HG02759 (cell line): Measurements from ENCODE around the gene ZSCAN10.
A peak's percentile ranks its signal among the peaks of the same experiment; 100 is the strongest.
"Not testable (repeated sequence)": the region's sequence is repeated elsewhere in the genome, so short reads cannot be mapped to it uniquely, and the experiment has no call there.

Experiments
- ATAC-seq: cut with Tn5 transposase; IDR thresholded peaks from one replicate; pipeline ENCODE4 v1.9.1; 2021; ENCODE audit warnings: mild to moderate bottlenecking, moderate library complexity; ENCODE audit not compliant: unreplicated experiment

ZSCAN10 gene

DNA sequence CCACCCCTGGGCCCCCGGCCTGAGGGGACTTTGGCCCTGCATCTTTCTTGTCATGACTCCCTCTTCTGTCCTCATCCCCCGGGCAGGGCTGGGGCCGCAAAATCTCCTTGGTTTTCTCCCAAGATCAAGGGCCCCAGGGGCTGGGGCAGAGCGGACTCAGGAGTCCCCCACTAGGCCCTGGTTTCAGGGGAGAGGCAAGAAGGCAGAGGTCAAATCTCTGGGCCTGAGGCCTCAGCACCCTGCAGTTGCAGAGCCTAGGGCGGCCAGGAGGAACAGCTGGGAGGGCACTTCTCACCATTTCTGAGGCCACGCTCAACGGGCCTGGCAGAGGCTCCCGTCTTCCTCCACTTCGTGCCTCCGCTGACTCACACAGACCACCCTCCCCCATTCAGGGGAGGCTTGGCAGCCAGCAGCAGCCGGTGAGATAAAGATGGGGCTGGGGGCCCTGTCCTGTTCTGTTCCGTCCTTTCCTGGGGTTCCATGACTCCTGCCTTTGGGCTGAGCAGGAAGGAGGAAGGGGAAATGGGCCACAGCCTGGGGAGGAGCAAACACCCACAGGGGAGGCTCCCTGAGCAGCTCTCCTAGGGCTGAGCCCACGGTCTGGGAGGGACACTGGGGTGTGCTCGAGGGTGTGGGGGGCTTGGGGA is 12.4 kb downstream of the ZSCAN10 start:
- ATAC-seq = no peak

DNA sequence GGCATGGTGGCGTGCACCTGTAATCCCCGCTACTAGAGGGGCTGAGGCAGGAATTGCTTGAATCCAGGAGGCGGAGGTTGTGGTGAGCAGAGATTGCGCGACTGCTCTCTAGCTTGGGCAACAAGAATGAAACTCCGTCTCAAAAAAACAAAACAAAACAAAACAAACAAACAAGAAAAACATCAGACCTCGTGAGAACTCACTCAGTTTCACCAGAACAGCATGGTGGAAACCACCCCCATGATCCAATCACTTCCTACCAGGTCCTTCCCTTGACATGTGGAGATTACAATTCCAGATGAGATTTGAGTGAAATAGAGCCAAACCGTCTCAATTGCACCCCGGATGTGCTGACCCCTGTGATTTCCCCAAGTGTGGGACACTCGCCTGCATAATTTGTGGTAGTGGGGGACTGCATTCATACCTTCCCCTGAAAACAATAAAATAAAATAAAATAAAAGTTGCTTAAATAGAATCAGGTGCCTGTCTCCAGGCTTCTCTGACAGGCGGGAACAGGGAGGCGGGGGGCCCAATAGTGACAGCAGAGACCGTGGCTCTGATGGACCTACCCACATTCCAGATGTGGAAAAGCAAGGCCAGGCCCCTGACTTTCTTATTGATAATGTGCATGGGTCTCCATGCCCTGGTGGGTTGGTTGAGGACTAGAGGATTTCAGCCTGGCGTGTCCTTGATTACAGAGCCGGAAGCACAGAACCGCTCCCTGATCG is 13.1 kb downstream of the ZSCAN10 start:
- ATAC-seq = no peak

DNA sequence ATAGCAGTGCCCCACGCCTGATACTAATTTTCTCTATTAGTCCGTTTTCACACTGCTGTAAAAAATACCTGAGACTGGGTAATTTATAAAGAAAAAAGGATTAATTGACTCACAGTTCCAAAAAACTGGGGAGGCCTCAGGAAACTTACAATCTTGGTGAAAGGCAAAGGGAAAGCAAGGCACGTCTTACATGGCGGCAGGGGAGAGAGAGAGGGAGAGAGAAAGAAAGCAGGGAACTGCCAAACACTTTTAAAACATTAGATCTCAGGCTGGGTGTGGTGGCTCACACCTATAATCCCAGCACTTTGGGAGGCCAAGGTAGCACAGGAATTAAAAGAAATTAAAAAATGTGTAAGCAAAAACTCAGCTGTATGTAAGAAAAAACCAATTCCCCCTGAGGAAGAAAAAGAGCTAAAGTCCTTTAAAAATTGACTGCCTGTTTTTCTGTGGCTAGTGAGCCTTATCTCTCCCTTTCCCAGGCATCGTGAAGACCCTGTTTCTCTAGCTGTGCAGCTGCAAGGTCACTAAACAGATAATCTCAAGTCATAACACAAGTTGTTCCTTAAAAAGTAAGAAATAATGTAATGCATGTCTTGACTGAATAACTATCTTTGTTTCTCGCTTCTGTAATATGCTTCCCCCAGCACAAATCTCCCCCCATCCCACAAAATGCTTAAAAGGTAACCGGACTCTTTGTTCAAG is 14.0 kb downstream of the ZSCAN10 start:
- no peak for ATAC-seq

DNA sequence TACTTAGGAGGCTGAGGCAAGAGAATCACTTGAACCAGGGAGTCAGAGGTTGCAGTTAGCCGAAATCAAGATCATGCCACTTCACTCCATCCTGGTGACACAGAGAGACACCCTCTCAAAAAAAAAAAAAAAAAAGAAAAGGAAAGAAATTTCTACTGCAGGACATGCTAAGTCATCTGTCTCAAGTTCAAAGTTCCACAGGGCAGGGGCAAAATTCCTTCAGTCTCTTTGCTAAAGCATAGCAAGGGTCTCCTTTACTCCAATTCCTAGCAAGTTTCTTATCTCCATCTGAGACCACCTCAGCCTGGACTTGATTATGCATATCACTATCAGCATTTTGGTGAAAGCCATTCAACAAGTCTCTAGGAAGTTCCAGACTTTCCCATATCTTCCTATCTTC is 14.6 kb downstream of the ZSCAN10 start:
- no peak for ATAC-seq

DNA sequence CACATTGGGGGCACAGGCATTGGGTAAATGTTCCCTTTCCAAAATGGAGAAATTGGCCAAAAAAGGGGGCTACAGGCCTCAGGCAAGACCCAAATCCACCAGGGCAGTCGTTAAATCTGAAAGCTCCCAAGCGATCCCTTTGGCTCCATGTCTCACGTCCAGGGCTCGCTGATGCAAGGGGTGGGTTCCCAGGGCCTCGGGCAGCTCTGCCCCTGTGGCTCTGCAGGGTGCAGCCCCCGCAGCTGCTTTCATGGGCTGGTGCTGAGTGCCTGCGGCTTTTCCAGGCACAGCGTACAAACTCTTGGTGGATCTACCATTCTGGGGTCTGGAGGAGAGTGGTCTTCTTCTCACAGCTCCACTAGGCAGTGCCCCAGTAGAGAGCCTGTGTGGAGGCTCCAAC is 15.7 kb downstream of the ZSCAN10 start:
- ATAC-seq = not testable (repeated sequence)

GRCh38 chr16:3081957-3082356 is 17.1 kb downstream of the ZSCAN10 start:
- ATAC-seq = not testable (repeated sequence)

GRCh38 chr16:3080024-3080423 is 19.1 kb downstream of the ZSCAN10 start:
- no peak for ATAC-seq

DNA sequence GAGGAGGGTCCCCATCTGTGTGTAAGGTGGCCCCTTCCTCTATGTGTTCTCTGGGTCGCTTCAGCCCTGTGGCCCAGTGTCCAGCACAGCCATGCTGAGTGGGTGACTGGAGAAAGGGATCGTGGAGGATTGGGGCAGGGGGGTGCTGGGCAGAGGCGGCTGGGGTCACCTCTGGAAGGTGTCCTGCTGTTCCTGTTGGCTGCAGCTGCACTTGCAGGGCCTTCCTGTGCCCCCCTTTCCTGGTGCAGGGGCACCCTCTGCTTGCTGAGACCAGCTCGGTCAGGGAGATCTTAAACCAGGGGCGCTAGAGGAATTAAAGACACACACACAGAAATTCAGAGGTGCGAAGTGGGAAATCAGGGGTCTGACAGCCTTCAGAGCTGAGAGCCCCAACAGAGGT is 22.5 kb downstream of the ZSCAN10 start:
- no peak for ATAC-seq

- ATAC-seq = not testable (repeated sequence)
Measured at GRCh38 chr16:3075946-3076345, 23.1 kb downstream of the ZSCAN10 start.

GRCh38 chr16:3075523-3075915 is 23.6 kb downstream of the ZSCAN10 start:
- ATAC-seq = no peak

- ATAC-seq = peak; percentile 75
Measured at GRCh38 chr16:3074860-3075522, 24.1 kb downstream of the ZSCAN10 start.

GRCh38 chr16:3073448-3073847 is 25.6 kb downstream of the ZSCAN10 start:
- ATAC-seq = no peak

DNA sequence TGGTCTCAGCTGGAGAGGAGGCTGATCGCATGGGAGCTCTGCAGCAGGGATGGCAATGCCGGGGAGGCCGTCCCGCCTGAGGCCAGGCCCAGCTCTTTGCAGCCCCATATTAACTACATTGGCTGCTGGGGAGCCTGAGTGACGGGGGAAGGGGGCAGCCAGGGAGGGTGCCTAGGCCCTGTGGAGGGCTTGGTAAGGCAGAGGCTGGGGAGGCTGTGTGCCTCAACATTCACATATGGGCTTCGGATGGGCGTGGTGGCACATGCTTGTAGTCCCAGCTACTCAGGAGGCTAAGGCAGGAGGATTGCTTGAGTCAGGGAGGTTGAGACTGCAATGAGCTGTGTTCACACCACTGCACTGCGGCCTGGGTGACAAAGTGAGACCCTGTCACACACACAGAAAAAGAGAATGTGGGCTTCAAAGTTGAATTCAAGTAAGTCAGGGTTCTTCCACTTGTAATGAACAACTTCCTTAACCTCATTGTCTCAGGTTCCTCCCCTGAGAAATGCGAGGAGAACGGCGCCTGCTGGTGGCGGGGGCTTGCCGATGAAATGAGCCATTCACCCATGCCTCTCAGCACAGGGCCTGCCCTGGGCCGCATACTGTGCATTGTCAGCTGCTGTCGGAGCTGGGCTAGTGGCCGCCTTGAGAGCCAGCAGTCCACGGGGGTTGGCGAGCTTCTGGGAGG is 26.4 kb downstream of the ZSCAN10 start:
- not testable (repeated sequence) for ATAC-seq

DNA sequence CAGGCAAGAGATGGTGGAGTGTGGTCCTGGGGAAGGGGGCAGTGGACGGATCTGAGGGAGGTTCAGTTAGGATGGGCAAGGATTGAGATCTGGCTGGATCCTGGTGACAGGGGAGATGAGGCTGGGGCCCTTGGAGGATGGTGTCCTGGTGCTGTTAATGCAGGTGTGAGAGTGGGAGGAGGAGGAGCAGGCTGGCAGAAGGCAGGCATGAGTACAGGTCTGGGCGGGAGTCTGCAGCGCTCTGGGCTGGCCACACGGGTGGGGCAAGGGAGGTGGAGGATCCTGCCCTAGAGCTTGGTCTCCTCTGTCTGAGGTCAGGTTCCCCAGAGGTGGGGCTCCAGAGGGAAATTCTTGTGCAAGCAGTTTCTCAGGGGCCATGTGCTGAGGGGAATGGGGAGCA is 26.9 kb downstream of the ZSCAN10 start:
- ATAC-seq = not testable (repeated sequence)

DNA sequence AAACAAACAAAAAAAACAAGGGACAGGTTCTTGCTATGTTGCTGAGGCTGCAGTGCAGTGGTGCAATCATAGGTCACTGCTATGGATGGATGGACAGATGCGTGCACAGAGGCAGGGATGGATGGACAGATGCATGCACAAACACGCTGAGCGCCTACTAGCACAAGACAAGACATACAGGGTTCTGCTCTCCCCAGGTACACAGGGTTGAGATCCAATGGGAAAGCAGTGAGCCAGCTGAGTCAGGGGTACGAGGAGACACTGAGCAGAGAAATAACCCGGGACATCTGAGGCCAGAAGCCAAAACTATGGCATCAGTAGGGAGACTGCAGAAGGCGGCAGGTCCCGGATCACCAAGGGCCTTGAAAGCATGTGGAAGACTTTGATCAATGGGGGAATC is 27.4 kb downstream of the ZSCAN10 start:
- no peak for ATAC-seq

GRCh38 chr16:3070608-3071111 is 28.4 kb downstream of the ZSCAN10 start:
- ATAC-seq = no peak

- ATAC-seq = not testable (repeated sequence)
Measured at GRCh38 chr16:3069146-3069545, 29.9 kb downstream of the ZSCAN10 start.

DNA sequence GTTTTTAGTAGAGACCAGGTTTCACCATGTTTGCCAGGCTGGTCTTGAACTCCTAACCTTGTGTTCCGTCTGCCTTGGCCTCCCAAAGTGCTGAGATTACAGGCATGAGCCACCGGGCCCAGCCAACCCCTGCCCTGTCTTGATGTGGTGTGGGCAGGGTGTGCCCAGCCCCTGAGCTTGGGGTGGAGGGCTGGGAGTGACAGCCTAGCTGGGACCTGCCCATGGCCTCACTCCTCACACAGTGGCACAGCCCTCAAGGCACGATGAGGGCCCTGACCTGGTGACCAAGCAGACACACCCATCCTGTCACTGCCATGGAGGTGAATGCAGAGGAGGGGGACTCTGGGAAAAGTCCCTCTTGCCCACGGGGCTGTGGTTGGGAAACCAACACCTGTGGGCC is 30.6 kb downstream of the ZSCAN10 start:
- no peak for ATAC-seq

DNA sequence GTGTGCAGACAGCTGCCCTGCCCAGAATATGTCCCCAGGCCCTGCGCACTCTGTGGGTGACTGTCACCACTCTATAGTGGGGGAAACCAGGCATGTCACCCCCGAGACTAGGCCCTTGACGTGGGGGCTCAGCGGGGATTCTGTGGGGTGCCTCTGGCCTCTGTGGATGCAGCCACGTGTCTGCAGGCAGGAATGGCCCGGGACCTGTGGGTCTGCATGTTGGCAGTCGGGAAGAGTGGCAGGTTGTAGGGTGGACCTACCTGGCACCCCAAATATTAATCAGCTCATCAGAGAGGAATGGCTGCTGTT is 32.7 kb downstream of the ZSCAN10 start:
- no peak for ATAC-seq

- ATAC-seq = no peak
Measured at GRCh38 chr16:3065742-3066439, 33.2 kb downstream of the ZSCAN10 start.
